T-helper 2 cell (primary cell): ENCODE data around the gene KCNK2.

Experiments
- DNase-seq, 5 experiments: peaks; one replicate each; pipeline versions ENCODE4 v3.0.0 to v3.0.0-alpha.2; 2012 to 2022

Gene KCNK2

GRCh38 chr1:215095524-215095923, 13.0 kb downstream of the KCNK2 start:
- no peak for DNase-seq

- DNase-seq = no peak
Observed at GRCh38 chr1:215101511-215101910, 19.0 kb downstream of the KCNK2 start.

- no peak for DNase-seq
Observed at GRCh38 chr1:215104283-215104682, 21.7 kb downstream of the KCNK2 start.

- DNase-seq = no peak
Observed at GRCh38 chr1:215106067-215106466, 23.5 kb downstream of the KCNK2 start.

GRCh38 chr1:215109171-215109570, 26.6 kb downstream of the KCNK2 start:
- no peak for DNase-seq

- DNase-seq = no peak
Observed at GRCh38 chr1:215111916-215112315, 29.4 kb downstream of the KCNK2 start.

- DNase-seq = no peak
Observed at GRCh38 chr1:215113776-215114153, 31.2 kb downstream of the KCNK2 start.

- DNase-seq = no peak
Observed at GRCh38 chr1:215114154-215114933, 31.8 kb downstream of the KCNK2 start.

GRCh38 chr1:215115760-215116159, 33.2 kb downstream of the KCNK2 start:
- DNase-seq = no peak

GRCh38 chr1:215118081-215118480, 35.5 kb downstream of the KCNK2 start:
- no peak for DNase-seq

- DNase-seq = no peak
Observed at GRCh38 chr1:215119056-215119455, 36.5 kb downstream of the KCNK2 start.

- DNase-seq = no peak
Observed at GRCh38 chr1:215119719-215120365, 37.3 kb downstream of the KCNK2 start.

- no peak for DNase-seq
Observed at GRCh38 chr1:215128504-215128903, 46.0 kb downstream of the KCNK2 start.

GRCh38 chr1:215131291-215131690, 48.8 kb downstream of the KCNK2 start:
- DNase-seq = no peak

- DNase-seq = no peak
Observed at GRCh38 chr1:215132156-215132555, 49.6 kb downstream of the KCNK2 start.

GRCh38 chr1:215133532-215133931, 51.0 kb downstream of the KCNK2 start:
- DNase-seq = no peak

- no peak for DNase-seq
Observed at GRCh38 chr1:215137985-215138384, 55.4 kb downstream of the KCNK2 start.

GRCh38 chr1:215140135-215140534, 57.6 kb downstream of the KCNK2 start:
- DNase-seq = no peak

- DNase-seq = no peak
Observed at GRCh38 chr1:215141460-215141859, 58.9 kb downstream of the KCNK2 start.

- no peak for DNase-seq
Observed at GRCh38 chr1:215143497-215143896, 61.0 kb downstream of the KCNK2 start.

GRCh38 chr1:215146240-215146975, 63.9 kb downstream of the KCNK2 start:
- DNase-seq = peak in 1 of 5 experiments; percentile 2

GRCh38 chr1:215147024-215147423, 64.5 kb downstream of the KCNK2 start:
- no peak for DNase-seq

- no peak for DNase-seq
Observed at GRCh38 chr1:215151841-215152549, 69.5 kb downstream of the KCNK2 start.
